RWPE1 (cell line): ENCODE results near the gene NCDN.
"Not testable (repeated sequence)": the region's sequence is repeated elsewhere in the genome, so short reads cannot be mapped to it uniquely, and the experiment has no call there.

Experiments
- CTCF ChIA-PET: fragments of 350-600 bp; sonication (Branson Sonifier 250); formaldehyde crosslinking; extraction: SDS; loops from one replicate; lab custom pipeline; 2021; lab: Yijun Ruan, JAX
- POLR2A ChIA-PET: fragments of 400-600 bp; formaldehyde crosslinking; extraction: SDS; loops from one replicate; lab custom pipeline; 2020; ENCODE audit warnings: antibody characterized with exemption; ENCODE audit not compliant: low non-redundant PET; lab: Yijun Ruan, JAX
- DNase-seq: peaks from one replicate; pipeline ENCODE4 v3.0.0; 2012; ENCODE audit warnings: low spot score
- H3K27ac ChIP-seq: fragments of 450-650 bp; 2 replicates; pipeline ENCODE4 v1.5.1; 2017
- TF ChIP-seq, protein P1 (sequence below): fragments of 450-650 bp; conservative IDR thresholded peaks from 2 replicates; pipeline ENCODE4 v1.5.1; 2017; ENCODE audit warnings: low read depth, mild to moderate bottlenecking

NCDN gene

DNA sequence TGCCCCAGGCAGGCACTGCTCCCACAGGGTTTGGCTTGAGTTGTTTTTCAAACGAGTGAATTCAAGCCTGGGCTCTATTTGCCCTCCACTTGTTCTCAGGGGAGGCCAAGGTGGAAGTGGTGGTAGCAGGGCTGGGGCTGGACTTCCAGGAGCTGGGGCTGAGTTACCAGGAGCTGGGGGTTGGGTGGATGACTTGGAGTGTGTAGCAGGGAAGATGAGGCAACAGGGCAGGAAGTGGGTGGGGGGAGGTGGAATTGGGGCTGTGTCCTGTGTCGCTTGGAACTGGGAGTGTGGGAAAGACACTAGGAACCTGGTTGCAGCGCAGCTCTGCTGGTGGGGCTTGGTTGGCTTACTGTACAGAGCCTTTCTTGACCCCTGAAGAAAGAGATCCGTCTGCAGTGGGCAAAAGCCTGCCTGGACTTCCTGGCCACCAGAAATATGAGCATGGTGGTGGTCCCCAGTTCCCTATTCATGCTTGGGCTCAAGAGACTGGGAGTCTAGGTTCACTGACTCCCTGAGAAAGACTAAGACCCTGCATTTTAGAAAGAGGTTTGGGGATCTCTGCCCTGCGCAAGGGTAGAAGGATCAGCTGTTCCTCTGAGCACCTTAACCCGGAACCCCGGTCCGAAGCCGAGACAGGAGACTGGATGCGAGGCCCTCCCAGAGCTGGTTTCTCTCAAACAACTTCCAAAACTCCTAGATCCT, 18.6 kb downstream of the NCDN start:
- DNase-seq, result no peak
- POLR2A ChIA-PET, result no interaction called here

DNA sequence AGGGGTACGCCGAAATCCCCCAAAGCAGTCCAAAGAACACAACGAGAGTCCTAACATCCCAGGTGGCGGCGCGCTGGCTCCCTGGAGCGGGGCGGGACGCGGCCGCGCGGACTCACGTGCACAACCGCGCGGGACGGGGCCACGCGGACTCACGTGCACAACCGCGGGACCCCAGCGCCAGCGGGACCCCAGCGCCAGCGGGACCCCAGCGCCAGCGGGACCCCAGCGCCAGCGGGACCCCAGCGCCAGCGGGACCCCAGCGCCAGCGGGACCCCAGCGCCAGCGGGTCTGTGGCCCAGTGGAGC, 19.1 kb downstream of the NCDN start:
- H3K27ac ChIP-seq, CTCF ChIA-PET, DNase-seq, POLR2A ChIA-PET: not testable (repeated sequence)

More for the DNA sequence above, 18.6 kb downstream of the NCDN start:
- H3K27ac ChIP-seq, result no peak overlapping the region
- TF ChIP-seq, protein P1, sequence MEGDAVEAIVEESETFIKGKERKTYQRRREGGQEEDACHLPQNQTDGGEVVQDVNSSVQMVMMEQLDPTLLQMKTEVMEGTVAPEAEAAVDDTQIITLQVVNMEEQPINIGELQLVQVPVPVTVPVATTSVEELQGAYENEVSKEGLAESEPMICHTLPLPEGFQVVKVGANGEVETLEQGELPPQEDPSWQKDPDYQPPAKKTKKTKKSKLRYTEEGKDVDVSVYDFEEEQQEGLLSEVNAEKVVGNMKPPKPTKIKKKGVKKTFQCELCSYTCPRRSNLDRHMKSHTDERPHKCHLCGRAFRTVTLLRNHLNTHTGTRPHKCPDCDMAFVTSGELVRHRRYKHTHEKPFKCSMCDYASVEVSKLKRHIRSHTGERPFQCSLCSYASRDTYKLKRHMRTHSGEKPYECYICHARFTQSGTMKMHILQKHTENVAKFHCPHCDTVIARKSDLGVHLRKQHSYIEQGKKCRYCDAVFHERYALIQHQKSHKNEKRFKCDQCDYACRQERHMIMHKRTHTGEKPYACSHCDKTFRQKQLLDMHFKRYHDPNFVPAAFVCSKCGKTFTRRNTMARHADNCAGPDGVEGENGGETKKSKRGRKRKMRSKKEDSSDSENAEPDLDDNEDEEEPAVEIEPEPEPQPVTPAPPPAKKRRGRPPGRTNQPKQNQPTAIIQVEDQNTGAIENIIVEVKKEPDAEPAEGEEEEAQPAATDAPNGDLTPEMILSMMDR, result no peak
- CTCF ChIA-PET, result no interaction called here

DNA sequence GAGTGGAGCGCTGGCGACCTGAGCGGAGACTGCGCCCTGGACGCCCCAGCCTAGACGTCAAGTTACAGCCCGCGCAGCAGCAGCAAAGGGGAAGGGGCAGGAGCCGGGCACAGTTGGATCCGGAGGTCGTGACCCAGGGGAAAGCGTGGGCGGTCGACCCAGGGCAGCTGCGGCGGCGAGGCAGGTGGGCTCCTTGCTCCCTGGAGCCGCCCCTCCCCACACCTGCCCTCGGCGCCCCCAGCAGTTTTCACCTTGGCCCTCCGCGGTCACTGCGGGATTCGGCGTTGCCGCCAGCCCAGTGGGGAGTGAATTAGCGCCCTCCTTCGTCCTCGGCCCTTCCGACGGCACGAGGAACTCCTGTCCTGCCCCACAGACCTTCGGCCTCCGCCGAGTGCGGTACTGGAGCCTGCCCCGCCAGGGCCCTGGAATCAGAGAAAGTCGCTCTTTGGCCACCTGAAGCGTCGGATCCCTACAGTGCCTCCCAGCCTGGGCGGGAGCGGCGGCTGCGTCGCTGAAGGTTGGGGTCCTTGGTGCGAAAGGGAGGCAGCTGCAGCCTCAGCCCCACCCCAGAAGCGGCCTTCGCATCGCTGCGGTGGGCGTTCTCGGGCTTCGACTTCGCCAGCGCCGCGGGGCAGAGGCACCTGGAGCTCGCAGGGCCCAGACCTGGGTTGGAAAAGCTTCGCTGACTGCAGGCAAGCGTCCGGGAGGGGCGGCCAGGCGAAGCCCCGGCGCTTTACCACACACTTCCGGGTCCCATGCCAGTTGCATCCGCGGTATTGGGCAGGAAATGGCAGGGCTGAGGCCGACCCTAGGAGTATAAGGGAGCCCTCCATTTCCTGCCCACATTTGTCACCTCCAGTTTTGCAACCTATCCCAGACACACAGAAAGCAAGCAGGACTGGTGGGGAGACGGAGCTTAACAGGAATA, 19.7 kb downstream of the NCDN start:
- no peak for DNase-seq
- TF ChIP-seq, protein P1, result no peak
- no peak overlapping the region for H3K27ac ChIP-seq
- POLR2A ChIA-PET, result no interaction called here
- CTCF ChIA-PET, result no interaction called here

DNA sequence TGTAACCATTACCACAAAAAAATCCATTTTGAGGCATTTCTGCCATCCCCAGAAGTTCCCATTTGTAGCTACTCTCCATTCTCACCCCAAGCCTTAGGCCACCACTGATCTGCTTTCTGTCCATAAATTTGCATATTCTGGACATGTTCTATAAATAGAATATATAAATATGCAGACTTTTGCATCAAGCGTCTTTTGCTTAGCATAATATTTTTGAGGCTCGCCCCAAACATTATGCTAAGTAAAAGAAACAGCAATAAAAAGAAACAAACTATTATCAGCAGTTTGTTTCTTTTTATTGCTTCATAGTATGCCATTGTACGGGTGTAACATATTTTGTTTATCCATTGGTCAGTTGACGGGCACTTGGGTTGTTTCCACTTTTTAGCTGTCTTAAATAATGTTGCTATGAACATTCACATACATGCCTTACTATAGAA, 23.4 kb downstream of the NCDN start:
- ChIA-PET POLR2A (no interaction called here), CTCF (interaction anchor here (0.5 kb wide), 1 partner anchor 130 kb away, joined by 3 read pairs; no protein-coding TSS in a partner anchor)
- TF ChIP-seq, protein P1, result no peak
- H3K27ac ChIP-seq, result no peak overlapping the region
- no peak for DNase-seq

DNA sequence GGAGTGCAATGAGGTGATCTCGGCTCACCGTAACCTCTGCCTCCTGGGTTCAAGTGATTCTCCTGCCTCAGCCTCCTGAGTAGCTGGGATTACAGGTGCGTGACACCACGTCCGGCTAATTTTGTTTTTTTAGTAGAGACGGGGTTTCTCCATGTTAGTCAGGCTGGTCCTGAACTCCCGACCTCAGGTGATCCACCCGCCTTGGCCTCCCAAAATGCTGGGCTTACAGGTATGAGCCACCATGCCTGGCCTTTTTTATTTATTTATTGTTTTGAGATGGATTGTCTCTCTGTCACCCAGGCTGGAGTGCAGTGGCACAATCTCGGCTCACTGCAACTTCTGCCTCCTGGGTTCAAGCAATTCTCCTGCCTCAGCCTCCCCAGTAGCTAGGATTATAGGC, 24.0 kb downstream of the NCDN start:
- CTCF ChIA-PET, DNase-seq, H3K27ac ChIP-seq, POLR2A ChIA-PET: not testable (repeated sequence)

DNA sequence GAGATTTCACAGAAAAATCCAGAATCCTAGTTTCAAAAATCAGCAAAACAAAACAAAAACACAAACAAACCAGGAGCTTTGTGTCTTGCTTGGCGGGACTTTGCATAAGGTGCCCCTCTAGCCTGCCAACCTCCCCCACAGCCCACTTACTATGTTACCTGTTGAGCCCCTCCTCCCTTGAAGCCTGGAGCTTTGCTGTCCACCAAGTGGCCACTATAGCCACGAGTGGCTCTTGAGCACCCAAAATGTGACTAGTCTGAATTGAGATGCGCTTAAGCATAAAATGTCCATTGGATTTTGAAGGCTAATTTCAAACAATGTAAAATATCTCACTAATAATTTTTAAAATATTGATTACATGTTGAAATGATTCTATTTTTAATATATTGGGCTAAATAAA, 27.7 kb downstream of the NCDN start:
- no peak for DNase-seq
- POLR2A ChIA-PET, result no interaction called here
- TF ChIP-seq, protein P1, result no peak
- H3K27ac ChIP-seq, result no peak overlapping the region
- CTCF ChIA-PET, result interaction anchor here (0.6 kb wide), 1 partner anchor 333 kb away, joined by 4 read pairs; no protein-coding TSS in a partner anchor

DNA sequence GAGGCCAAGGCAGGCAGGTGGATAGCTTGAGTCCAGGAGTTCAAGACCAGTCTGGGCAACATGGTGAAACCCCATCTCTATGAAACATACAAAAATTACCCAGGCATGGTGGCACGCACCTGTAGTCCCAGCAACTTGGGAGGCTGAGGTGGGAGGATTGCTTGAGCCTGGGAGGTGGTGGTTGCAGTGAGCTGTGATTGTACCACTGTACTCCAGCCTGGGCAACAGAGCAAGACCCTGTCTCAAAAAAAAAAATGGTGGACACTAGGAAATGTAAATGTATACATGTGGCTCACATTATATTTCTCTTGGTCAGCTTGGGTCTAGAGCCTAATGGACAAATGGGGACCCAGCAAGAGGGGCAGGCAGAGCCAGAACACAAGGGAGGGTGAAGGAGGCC, 28.2 kb downstream of the NCDN start:
- POLR2A ChIA-PET, result not testable (repeated sequence)
- CTCF ChIA-PET, result interaction anchor here (0.6 kb wide), 1 partner anchor 333 kb away, joined by 4 read pairs; no protein-coding TSS in a partner anchor

DNA sequence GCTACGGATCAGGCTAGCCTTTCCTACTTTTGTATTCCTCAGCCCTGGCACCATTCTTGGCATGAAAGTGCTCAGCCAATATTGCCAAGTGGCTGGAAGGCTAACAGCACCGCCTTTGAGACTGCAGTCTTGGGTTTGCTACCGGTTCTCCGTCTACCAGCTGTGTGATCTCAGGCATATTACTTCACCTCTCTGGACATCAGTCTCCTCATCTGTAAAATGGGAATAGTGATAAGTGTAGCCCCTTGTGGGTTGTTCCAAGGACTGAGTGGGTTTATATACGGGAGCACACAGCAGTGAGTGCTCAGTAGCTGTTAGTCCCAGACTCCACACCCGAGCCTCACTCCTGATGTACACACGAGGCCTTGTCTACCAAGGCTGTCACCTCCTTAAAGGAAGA, 29.2 kb downstream of the NCDN start:
- POLR2A ChIA-PET, result no interaction called here
- no peak for DNase-seq
- CTCF ChIA-PET, result no interaction called here
- H3K27ac ChIP-seq, result no peak overlapping the region
- TF ChIP-seq, protein P1, result no peak

More for the DNA sequence above, 28.2 kb downstream of the NCDN start:
- not testable (repeated sequence) for DNase-seq, H3K27ac ChIP-seq
